Endothelial cell of umbilical vein (primary cell): ENCODE results near the gene ZNF776. TPM values are rescaled to one million over a fixed set of nuclear protein-coding genes. Genes with fewer than 3 reads are reported as not detected.

Experiments used
- BruUV-seq: library from RNA; stranded (reverse); fragments of 400-500 nt; replicated peaks from 2 replicates; lab custom pipeline; 2021; lab: Mats Ljungman, UMichigan
- CTCF ChIA-PET: fragments of 300-600, 350-600 bp; sonication (Branson Sonifier 250); formaldehyde crosslinking; loops from one replicate; lab custom pipeline; 2021; ENCODE audit warnings: antibody characterized with exemption, inconsistent platforms; lab: Charles Lee
- POLR2A ChIA-PET: fragments of 300-600, 350-600 bp; sonication (Branson Sonifier 250); formaldehyde crosslinking; loops from one replicate; lab custom pipeline; 2021; ENCODE audit warnings: antibody characterized with exemption, inconsistent platforms; lab: Charles Lee
- DNase-seq: peaks from one replicate; pipeline ENCODE4 v3.0.0-alpha.2; 2011; ENCODE audit warnings: low read depth, low spot score
- FAIRE-seq: peaks from 2 replicates; lab custom pipeline; 2011; peaks lifted over from hg19 to GRCh38; lab: Jason Lieb, UNC
- H2AFZ ChIP-seq: 2 replicates; pipeline ENCODE4 v1.6.0; 2012; ENCODE audit warnings: low read depth, low read length, control low read depth, inconsistent platforms
- H3K27ac ChIP-seq: 2 replicates; pipeline ENCODE4 v1.5.1; 2011; ENCODE audit warnings: low read depth, mild to moderate bottlenecking, control low read depth, low read length, moderate library complexity; ENCODE audit not compliant: insufficient read depth
- H3K27me3 ChIP-seq, 2 experiments: 2 replicates each; pipeline versions ENCODE4 v1.6.0 to v1.6.1; 2011; ENCODE audit warnings: low read length in 2 of 2, mixed read lengths in 1 of 2; ENCODE audit not compliant: control insufficient read depth in 2 of 2, insufficient read depth in 2 of 2
- H3K36me3 ChIP-seq, 2 experiments: 2 replicates in 1 of 2; 3 replicates in 1 of 2; pipeline ENCODE4 v1.5.1; 2011; ENCODE audit warnings: low read length in 2 of 2, mild to moderate bottlenecking in 1 of 2, moderate library complexity in 1 of 2; ENCODE audit not compliant: control insufficient read depth in 2 of 2, insufficient read depth in 2 of 2; ENCODE audit errors: extremely low read depth in 1 of 2
- H3K4me1 ChIP-seq: 3 replicates; pipeline ENCODE4 v1.5.1; 2011; ENCODE audit warnings: mild to moderate bottlenecking, low read length; ENCODE audit not compliant: control insufficient read depth, insufficient read depth; ENCODE audit errors: extremely low read depth
- H3K4me2 ChIP-seq: 2 replicates; pipeline ENCODE4 v1.6.1; 2011; ENCODE audit warnings: low read length, control low read depth, mixed read lengths; ENCODE audit not compliant: insufficient read depth
- H3K4me3 ChIP-seq, 3 experiments: fragments of 200-600 bp in 1 of 3; sonication (generic), shearing (Covaris generic) in 1 of 3; replicated peaks in 1 of 3; 2 replicates each; pipeline ENCODE4 v1.5.1; 2011 to 2016; ENCODE audit warnings: control low read depth in 3 of 3, low read length in 3 of 3, mild to moderate bottlenecking in 2 of 3, inconsistent platforms in 1 of 3, low read depth in 1 of 3, moderate library complexity in 1 of 3; ENCODE audit not compliant: insufficient read depth in 1 of 3
- H3K79me2 ChIP-seq: 2 replicates; pipeline ENCODE4 v1.6.0; 2012; ENCODE audit warnings: low read length, inconsistent platforms; ENCODE audit not compliant: control insufficient read depth, insufficient read depth
- H3K9ac ChIP-seq: replicated peaks from 2 replicates; pipeline ENCODE3; 2011; ENCODE audit warnings: low read length, control low read depth; ENCODE audit not compliant: insufficient read depth; ENCODE audit errors: extremely low read depth
- H3K9me1 ChIP-seq: replicated peaks from 3 replicates; pipeline ENCODE4 v1.6.0; 2011; ENCODE audit warnings: mild to moderate bottlenecking, low read length; ENCODE audit not compliant: control insufficient read depth, insufficient read depth; ENCODE audit errors: extremely low read depth
- H3K9me3 ChIP-seq: replicated peaks from 2 replicates; pipeline ENCODE4 v1.5.1; 2012; ENCODE audit warnings: low read length, inconsistent platforms; ENCODE audit not compliant: control insufficient read depth, insufficient read depth
- H4K20me1 ChIP-seq: replicated peaks from 2 replicates; pipeline ENCODE3; 2011; ENCODE audit warnings: mild to moderate bottlenecking, low read length; ENCODE audit not compliant: control insufficient read depth, insufficient read depth; ENCODE audit errors: extremely low read depth
- EZH2 ChIP-seq: IDR thresholded peaks from 2 replicates; pipeline ENCODE4 v1.6.1; 2012; ENCODE audit warnings: borderline replicate concordance, low read depth, mild to moderate bottlenecking, moderate library complexity, low read length, inconsistent platforms; ENCODE audit not compliant: severe bottlenecking
- FOS ChIP-seq: IDR thresholded peaks from 2 replicates; pipeline ENCODE4 v1.6.1; 2011; ENCODE audit warnings: mild to moderate bottlenecking, low read length, moderate library complexity, borderline replicate concordance; ENCODE audit not compliant: insufficient read depth
- GATA2 ChIP-seq: IDR thresholded peaks from 2 replicates; pipeline ENCODE4 v1.7.0; 2011; ENCODE audit warnings: low read depth, mild to moderate bottlenecking, moderate library complexity, mixed read lengths, low read length; ENCODE audit not compliant: insufficient read length, insufficient read depth
- JUN ChIP-seq: IDR thresholded peaks from 2 replicates; pipeline ENCODE4 v1.6.1; 2011; ENCODE audit warnings: borderline replicate concordance, low read depth; ENCODE audit not compliant: insufficient read length, insufficient read depth
- MAX ChIP-seq: IDR thresholded peaks from 2 replicates; pipeline ENCODE4 v1.6.1; 2011; ENCODE audit not compliant: insufficient read depth, insufficient read length
- MYC ChIP-seq: IDR thresholded peaks from one replicate; pipeline ENCODE4 v1.6.1; 2011; ENCODE audit warnings: mild to moderate bottlenecking, low read depth, low read length
- POLR2A ChIP-seq: IDR thresholded peaks from 2 replicates; pipeline ENCODE4 v1.6.1; 2012; ENCODE audit warnings: low read depth, mild to moderate bottlenecking, control low read depth, low read length
- POLR2AphosphoS5 ChIP-seq: IDR thresholded peaks from 2 replicates; pipeline ENCODE4 v1.6.1; 2012; ENCODE audit warnings: low read depth, mild to moderate bottlenecking, control low read depth, low read length, moderate library complexity; ENCODE audit not compliant: insufficient read depth
- dilution Hi-C: fragments of 300-500 bp; cut with MboI; formaldehyde crosslinking; loops from one replicate; pipeline ENCODE4 v1.15.0; 2019; ENCODE audit warnings: low sequenced_read_pairs; ENCODE audit not compliant: extremely low pct_ligation_motif_present
- intact Hi-C: fragments of 100-400 bp; cut with micrococcal nuclease; formaldehyde crosslinking; loops from one replicate; pipeline ENCODE4 v1.10.0; 2022
- polyA plus RNA-seq, 4 experiments: library from polyadenylated mRNA; depleted of rRNA in 3 of 4; stranded (reverse) in 3 of 4; unstranded in 1 of 4; fragments of >200 nt; gene quantifications; 2 replicates each; pipeline versions ENCODE4 v1.2.1 to v1.2.3, GENCODE V29; 2011 to 2012; ENCODE audit warnings: missing spikeins in 1 of 4
- total RNA-seq: library from RNA; stranded (reverse); gene quantifications from 2 replicates; pipeline ENCODE4 v1.2.3, GENCODE V29; 2021
- TF ChIP-seq, protein P1 (sequence below), 2 donors: IDR thresholded peaks; 1 replicate in 1 of 2; 2 replicates in 1 of 2; pipeline ENCODE4 v1.5.1; 2011; ENCODE audit warnings: low read length in 2 of 2, mild to moderate bottlenecking in 2 of 2, moderate library complexity in 2 of 2, control low read depth in 1 of 2, inconsistent platforms in 1 of 2, low read depth in 1 of 2; ENCODE audit not compliant: insufficient read depth in 1 of 2; ENCODE audit errors: extremely low read depth in 1 of 2

Gene ZNF776
- total and polyA plus RNA-seq, 2 donors (not counting 3 experiments of a cell fraction or from before 2014, with no cell fraction given), result 5.7 to 12.1 TPM

- H3K36me3 ChIP-seq, result peaks cover 6 to 12% of the 10 kb centered on the region in 2 experiments
- intact Hi-C loops, result no loop called here
- H2AFZ ChIP-seq, result no peak overlapping the region
- no peaks in the 10 kb centered on the region for H4K20me1 ChIP-seq
- ChIA-PET POLR2A (no interaction called here), CTCF (no interaction called here)
- peaks cover 56% of the 10 kb centered on the region for H3K79me2 ChIP-seq
- no peak overlapping the region for H3K4me2 ChIP-seq
- H3K9me3 ChIP-seq, result peaks cover 2% of the 10 kb centered on the region
- dilution Hi-C loops, result no loop called here
- H3K9me1 ChIP-seq, result no peaks in the 10 kb centered on the region
- no peaks in the 10 kb centered on the region for H3K27me3 ChIP-seq
- no peak overlapping the region for H3K4me3 ChIP-seq
- FAIRE-seq (no peak), DNase-seq (no peak)
- BruUV-seq, result no TSS peak
- H3K9ac ChIP-seq, result no peak overlapping the region
- no peak for TF ChIP-seq POLR2AphosphoS5
- no peak for TF ChIP-seq POLR2A
- TF ChIP-seq EZH2, result no peak
- no peak for TF ChIP-seq GATA2
- TF ChIP-seq, protein P1, sequence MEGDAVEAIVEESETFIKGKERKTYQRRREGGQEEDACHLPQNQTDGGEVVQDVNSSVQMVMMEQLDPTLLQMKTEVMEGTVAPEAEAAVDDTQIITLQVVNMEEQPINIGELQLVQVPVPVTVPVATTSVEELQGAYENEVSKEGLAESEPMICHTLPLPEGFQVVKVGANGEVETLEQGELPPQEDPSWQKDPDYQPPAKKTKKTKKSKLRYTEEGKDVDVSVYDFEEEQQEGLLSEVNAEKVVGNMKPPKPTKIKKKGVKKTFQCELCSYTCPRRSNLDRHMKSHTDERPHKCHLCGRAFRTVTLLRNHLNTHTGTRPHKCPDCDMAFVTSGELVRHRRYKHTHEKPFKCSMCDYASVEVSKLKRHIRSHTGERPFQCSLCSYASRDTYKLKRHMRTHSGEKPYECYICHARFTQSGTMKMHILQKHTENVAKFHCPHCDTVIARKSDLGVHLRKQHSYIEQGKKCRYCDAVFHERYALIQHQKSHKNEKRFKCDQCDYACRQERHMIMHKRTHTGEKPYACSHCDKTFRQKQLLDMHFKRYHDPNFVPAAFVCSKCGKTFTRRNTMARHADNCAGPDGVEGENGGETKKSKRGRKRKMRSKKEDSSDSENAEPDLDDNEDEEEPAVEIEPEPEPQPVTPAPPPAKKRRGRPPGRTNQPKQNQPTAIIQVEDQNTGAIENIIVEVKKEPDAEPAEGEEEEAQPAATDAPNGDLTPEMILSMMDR (IDR thresholded peaks at IDR 0.05; ENCODE audit: extremely low read depth in 1 of 2, insufficient read depth in 1 of 2, low read depth in 1 of 2, low read length in 2 of 2), result no peak
- TF ChIP-seq MAX, result no peak
- TF ChIP-seq JUN, result no peak
- TF ChIP-seq FOS, result no peak
- TF ChIP-seq MYC, result no peak
- H3K4me1 ChIP-seq, result peaks cover 5% of the 10 kb centered on the region
- H3K27ac ChIP-seq, result no peak overlapping the region
Observed at GRCh38 chr19:57773488-57773887, 26.9 kb downstream of the ZNF776 start.
